T-helper 17 cell (primary cell): ENCODE measurements around the gene PPM1N. TPM values are rescaled to one million over a fixed set of nuclear protein-coding genes. Genes with fewer than 3 reads are reported as not detected.

Experiments used
- ATAC-seq: fragments of 150-1000 bp; cut with Tn5 transposase; 2 replicates; pipeline ENCODE4 v1.10.0; 2021; ENCODE audit warnings: mild to moderate bottlenecking, moderate library complexity
- DNase-seq, 3 donors: peaks; one replicate each; pipeline versions ENCODE4 v3.0.0 to v3.0.0-alpha.2; 2020 to 2021
- H3K9me3 ChIP-seq: one replicate; pipeline ENCODE4 v1.7.0; 2013; ENCODE audit warnings: low read length, mild to moderate bottlenecking; ENCODE audit not compliant: control insufficient read depth, poor library complexity, severe bottlenecking
- H3K27ac Mint-ChIP-seq: one replicate; pipeline ENCODE4 v1.8.0; 2022; ENCODE audit warnings: mild to moderate bottlenecking, moderate library complexity, mixed read lengths
- H3K27me3 Mint-ChIP-seq: one replicate; pipeline ENCODE4 v1.8.0; 2022; ENCODE audit warnings: mixed read lengths
- H3K36me3 Mint-ChIP-seq: one replicate; pipeline ENCODE4 v1.8.0; 2022; ENCODE audit warnings: low read depth, mixed read lengths
- H3K4me1 Mint-ChIP-seq: one replicate; pipeline ENCODE4 v1.8.0; 2022; ENCODE audit warnings: mild to moderate bottlenecking, mixed read lengths
- H3K4me3 Mint-ChIP-seq: one replicate; pipeline ENCODE4 v1.8.0; 2022; ENCODE audit warnings: mild to moderate bottlenecking, moderate library complexity, mixed read lengths
- total RNA-seq, 4 donors: library from RNA in 2 of 4; stranded (reverse) in 2 of 4; gene quantifications; one replicate each; pipeline ENCODE4 v1.2.3 and lab custom pipeline; 2022 to 2026

PPM1N gene
- total RNA-seq, 2 donors from 2014 or later = 3.8 to 8.5 TPM

DNA sequence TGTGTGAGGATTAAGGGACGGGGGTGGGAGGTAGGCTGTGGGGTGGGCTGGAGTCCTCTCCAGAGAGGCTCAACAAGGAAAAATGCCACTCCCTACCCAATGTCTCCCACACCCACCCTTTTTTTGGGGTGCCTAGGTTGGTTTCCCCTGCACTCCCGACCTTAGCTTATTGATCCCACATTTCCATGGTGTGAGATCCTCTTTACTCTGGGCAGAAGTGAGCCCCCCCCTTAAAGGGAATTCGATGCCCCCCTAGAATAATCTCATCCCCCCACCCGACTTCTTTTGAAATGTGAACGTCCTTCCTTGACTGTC, 24.9 kb upstream of the PPM1N start:
- H3K4me1 Mint-ChIP-seq = peaks cover 50% of the 10 kb centered on the region
- ATAC-seq (no peak), DNase-seq (no peak)
- peak overlapping the region; percentile 97 for H3K27ac Mint-ChIP-seq
- peaks cover 12% of the 10 kb centered on the region for H3K36me3 Mint-ChIP-seq
- H3K9me3 ChIP-seq = no peaks in the 10 kb centered on the region
- peaks cover 18% of the 10 kb centered on the region for H3K27me3 Mint-ChIP-seq
- peak overlapping the region; percentile 95 for H3K4me3 Mint-ChIP-seq

- peaks cover 56% of the 10 kb centered on the region for H3K4me1 Mint-ChIP-seq
Observed at GRCh38 chr19:45473682-45474605, 24.3 kb upstream of the PPM1N start.

GRCh38 chr19:45474606-45475521, 23.4 kb upstream of the PPM1N start:
- Mint-ChIP-seq H3K4me3 (peak overlapping the region; percentile 95), H3K36me3 (peaks cover 12% of the 10 kb centered on the region), H3K27ac (peak overlapping the region; percentile 97), H3K4me1 (peaks cover 61% of the 10 kb centered on the region), H3K27me3 (peaks cover 18% of the 10 kb centered on the region)
- DNase-seq (peak in 1 of 3 donors; percentile 37), ATAC-seq (peak; percentile 21)
- no peaks in the 10 kb centered on the region for H3K9me3 ChIP-seq

More at GRCh38 chr19:45473682-45474605, 24.3 kb upstream of the PPM1N start:
- no peak for ATAC-seq
- H3K27me3 Mint-ChIP-seq = peaks cover 18% of the 10 kb centered on the region
- H3K9me3 ChIP-seq = no peaks in the 10 kb centered on the region
- peak overlapping the region; percentile 95 for H3K4me3 Mint-ChIP-seq
- peaks cover 12% of the 10 kb centered on the region for H3K36me3 Mint-ChIP-seq
- peak overlapping the region; percentile 97 for H3K27ac Mint-ChIP-seq
- peak in 2 of 3 donors; percentile 50 to 66 for DNase-seq

- H3K9me3 ChIP-seq = no peaks in the 10 kb centered on the region
- Mint-ChIP-seq H3K4me1 (peaks cover 58% of the 10 kb centered on the region), H3K27me3 (peaks cover 15% of the 10 kb centered on the region), H3K36me3 (peaks cover 11% of the 10 kb centered on the region), H3K4me3 (peak overlapping the region; percentile 95), H3K27ac (peak overlapping the region; percentile 97)
- DNase-seq (no peak), ATAC-seq (peak; percentile 12)
Observed at GRCh38 chr19:45475537-45476291, 22.5 kb upstream of the PPM1N start.

DNA sequence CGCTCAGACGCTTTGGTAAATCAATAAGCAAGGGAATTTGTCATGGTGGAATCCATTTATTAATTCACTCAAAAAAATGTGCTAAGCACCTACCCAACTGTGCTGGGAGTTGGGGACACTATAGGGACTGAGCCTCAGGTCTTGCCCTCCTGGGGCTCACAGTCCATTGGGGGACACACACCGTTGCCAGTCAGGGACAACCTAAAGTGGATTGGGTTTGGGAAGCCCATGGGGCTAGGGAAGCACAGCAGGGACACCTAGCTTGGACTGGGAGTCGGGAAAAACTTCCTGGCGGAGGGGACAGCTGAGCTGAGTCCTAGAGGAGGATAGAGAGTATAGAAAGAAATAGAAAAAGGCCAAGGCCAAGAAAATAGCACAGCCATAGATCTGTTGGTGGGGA, 21.9 kb upstream of the PPM1N start:
- H3K9me3 ChIP-seq = no peaks in the 10 kb centered on the region
- peaks cover 56% of the 10 kb centered on the region for H3K4me1 Mint-ChIP-seq
- peak overlapping the region; percentile 95 for H3K4me3 Mint-ChIP-seq
- peak overlapping the region; percentile 97 for H3K27ac Mint-ChIP-seq
- peaks cover 13% of the 10 kb centered on the region for H3K27me3 Mint-ChIP-seq
- H3K36me3 Mint-ChIP-seq = peaks cover 9% of the 10 kb centered on the region
- no peak for DNase-seq
- ATAC-seq = no peak

DNA sequence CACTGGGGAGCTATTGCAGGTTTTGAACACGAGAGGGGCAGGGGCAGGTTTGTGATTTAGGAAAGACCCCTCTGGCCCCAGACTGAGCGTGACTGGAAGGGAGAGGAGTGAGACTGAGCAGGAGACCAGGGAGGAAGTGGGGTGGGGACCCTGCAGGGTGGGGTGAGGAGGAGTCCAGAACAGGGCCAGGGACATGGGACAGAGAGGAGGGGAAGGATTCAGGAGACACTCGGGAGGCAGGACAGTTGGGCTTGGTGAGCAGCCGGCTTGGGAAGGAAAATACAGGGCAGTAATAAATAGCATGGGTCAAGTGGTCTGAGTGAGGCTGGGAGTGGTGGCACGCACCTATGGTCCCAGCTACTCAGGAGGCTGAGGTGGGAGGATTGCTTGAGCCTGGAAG, 21.1 kb upstream of the PPM1N start:
- Mint-ChIP-seq H3K27ac (peak overlapping the region; percentile 97), H3K27me3 (peaks cover 13% of the 10 kb centered on the region), H3K36me3 (peaks cover 5% of the 10 kb centered on the region), H3K4me3 (peak overlapping the region; percentile 85), H3K4me1 (peaks cover 50% of the 10 kb centered on the region)
- H3K9me3 ChIP-seq = no peaks in the 10 kb centered on the region
- no peak for DNase-seq
- no peak for ATAC-seq

DNA sequence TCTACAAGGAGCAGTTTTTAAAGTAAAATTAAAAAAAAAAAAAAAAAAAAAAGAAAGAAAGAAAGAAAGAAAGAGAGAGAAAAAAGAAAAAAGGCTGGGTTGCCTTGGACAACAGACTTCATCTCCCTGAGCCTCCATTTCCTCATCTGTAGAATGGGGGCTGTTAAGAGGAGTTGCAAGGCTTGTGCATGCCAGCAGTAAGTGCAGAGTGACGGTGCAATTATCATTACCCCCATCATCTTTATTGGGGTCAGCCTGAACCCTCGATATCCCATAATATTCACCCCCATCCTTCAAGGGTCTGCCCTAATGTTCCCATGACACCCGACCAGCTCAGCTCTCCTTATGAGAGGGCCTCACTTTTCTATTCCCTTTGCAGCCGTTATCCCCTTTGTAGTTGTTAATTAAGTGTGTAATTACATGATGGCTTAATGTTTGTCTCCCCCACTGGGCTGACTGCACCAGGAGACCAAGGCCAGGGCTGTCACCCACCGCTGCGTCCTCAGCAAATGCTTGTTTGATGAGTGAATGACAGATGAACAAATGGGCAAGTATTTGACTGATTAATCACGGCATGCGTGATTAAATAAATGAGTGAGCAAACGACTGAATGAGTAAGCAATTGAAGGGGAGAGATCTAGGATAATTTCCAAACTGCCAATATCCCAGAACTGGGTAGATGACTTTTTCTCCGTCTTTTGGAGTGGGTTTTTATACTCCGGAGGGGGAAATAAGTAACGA, 20.4 kb upstream of the PPM1N start:
- ATAC-seq (no peak), DNase-seq (no peak)
- H3K27ac Mint-ChIP-seq = peak overlapping the region; percentile 97
- peaks cover 44% of the 10 kb centered on the region for H3K4me1 Mint-ChIP-seq
- peaks cover 9% of the 10 kb centered on the region for H3K27me3 Mint-ChIP-seq
- peaks cover 1% of the 10 kb centered on the region for H3K36me3 Mint-ChIP-seq
- no peaks in the 10 kb centered on the region for H3K9me3 ChIP-seq
- peak overlapping the region; percentile 92 for H3K4me3 Mint-ChIP-seq

DNA sequence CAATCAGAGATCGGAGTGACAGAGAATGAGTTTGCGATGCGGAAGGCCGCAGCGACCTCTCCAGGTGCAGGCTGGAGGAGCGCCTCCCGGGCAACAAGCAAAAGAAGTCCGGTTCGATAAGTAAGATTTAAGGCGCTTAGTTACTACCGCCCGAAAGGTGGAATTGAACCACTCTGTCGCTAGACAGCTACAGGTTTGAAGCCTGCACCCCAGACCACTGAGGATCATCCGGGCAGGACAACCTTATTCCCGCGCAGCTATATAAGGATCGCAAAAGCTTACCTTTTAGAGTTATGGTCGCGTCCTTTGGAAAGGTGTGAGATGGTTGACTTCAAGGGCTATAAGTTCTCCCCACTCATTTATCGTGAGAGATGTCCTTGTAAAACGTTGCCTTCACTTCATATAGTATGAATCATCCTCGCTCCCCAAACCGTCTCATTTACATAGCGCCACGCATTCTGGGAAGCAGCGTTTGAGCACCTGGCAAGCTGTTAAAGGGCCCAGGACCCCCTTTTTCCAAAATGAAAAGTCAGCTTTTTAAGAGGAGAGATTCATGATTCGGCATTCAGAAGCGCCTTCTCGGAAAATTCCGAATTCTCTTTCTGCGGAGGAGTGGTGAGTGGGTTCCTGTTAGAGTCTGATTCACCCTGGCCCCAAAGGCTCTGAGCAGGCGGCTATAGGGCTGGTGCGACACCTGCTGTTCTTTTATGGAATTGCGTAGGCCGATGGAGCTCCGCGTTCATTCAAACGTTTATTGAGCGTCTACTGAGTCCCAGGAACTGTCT, 19.6 kb upstream of the PPM1N start:
- DNase-seq (peak; percentile 64 to 88 (median 80)), ATAC-seq (peak; percentile 56)
- Mint-ChIP-seq H3K36me3 (no peaks in the 10 kb centered on the region), H3K4me1 (peaks cover 41% of the 10 kb centered on the region), H3K27me3 (peaks cover 5% of the 10 kb centered on the region), H3K4me3 (peak overlapping the region; percentile 92), H3K27ac (peak overlapping the region; percentile 97)
- no peaks in the 10 kb centered on the region for H3K9me3 ChIP-seq

DNA sequence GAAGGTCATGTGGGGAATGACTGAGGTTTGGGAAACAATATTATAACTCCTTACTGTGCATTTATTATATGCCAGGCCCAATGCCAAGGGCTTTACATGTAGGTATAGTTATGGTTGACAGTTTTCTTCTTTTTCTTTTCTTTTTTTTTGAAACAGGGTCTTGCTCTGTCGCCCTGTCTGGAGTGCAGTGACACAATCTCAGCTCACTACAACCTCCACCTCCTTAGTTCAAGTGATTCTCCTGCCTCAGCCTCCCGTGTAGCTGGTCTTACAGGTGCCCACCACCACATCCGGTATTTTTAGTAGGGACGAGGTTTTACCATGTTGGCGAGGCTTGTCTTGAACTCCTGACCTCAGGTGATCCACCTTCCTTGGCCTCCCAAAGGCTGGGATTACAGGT, 15.2 kb upstream of the PPM1N start:
- H3K9me3 ChIP-seq = no peaks in the 10 kb centered on the region
- Mint-ChIP-seq H3K27ac (no peak overlapping the region), H3K4me1 (peaks cover 21% of the 10 kb centered on the region), H3K4me3 (no peak overlapping the region), H3K27me3 (no peaks in the 10 kb centered on the region), H3K36me3 (no peaks in the 10 kb centered on the region)
- no peak for ATAC-seq
- no peak for DNase-seq

DNA sequence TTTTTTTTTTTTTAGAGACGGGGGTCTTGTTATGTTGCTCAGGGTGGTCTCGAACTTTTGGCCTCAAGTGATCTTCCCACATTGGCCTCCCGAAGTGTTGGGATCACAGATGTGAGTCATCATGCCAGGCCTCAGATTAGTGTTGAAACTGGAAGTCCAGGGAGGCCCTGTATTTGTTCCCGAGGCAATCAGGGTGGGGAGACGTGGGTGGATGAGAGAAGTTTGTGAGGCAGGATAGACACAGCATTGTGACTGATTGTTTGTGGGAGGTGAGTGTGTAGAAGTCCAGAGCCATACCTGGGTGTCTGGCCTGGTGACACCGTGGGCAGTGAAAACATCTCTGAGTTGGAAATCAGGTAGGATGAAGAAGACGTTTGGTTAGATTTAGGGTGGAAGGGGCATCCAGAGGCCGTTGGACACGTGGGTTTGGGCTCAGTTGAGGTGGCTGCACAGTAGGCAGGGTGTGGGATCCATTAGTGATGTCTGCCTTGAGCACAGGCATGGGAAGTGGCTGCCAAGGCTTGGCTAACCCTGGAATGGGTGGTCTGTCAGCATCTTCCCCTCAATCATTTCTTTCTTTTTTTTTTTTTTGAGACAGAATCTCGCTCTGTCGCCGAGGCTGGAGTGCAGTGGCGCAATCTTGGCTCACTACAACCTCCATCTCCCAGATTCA, 13.8 kb upstream of the PPM1N start:
- DNase-seq (no peak), ATAC-seq (no peak)
- peak overlapping the region; percentile 78 for H3K27ac Mint-ChIP-seq
- H3K27me3 Mint-ChIP-seq = no peaks in the 10 kb centered on the region
- no peak overlapping the region for H3K4me3 Mint-ChIP-seq
- H3K36me3 Mint-ChIP-seq = no peaks in the 10 kb centered on the region
- peaks cover 10% of the 10 kb centered on the region for H3K4me1 Mint-ChIP-seq
- H3K9me3 ChIP-seq = no peaks in the 10 kb centered on the region

- no peaks in the 10 kb centered on the region for H3K9me3 ChIP-seq
- H3K36me3 Mint-ChIP-seq = no peaks in the 10 kb centered on the region
- no peaks in the 10 kb centered on the region for H3K27me3 Mint-ChIP-seq
- H3K4me3 Mint-ChIP-seq = peak overlapping the region; percentile 90
- peak; percentile 91 to 98 (median 91) for DNase-seq
- peak; percentile 99 for ATAC-seq
- peaks cover 7% of the 10 kb centered on the region for H3K4me1 Mint-ChIP-seq
- peak overlapping the region; percentile 69 for H3K27ac Mint-ChIP-seq
Observed at GRCh38 chr19:45485305-45486077, 12.8 kb upstream of the PPM1N start.
